Peyer's patch (tissue), 4 donors: ENCODE results near the gene B3GAT1.

Experiments used
- CTCF ChIP-seq, 6 experiments: fragments of 450-650 bp in 4 of 6; fragments of 200-600 bp in 2 of 6; sonication (generic) in 1 of 6; IDR thresholded peaks; one replicate each; pipeline ENCODE4 v1.5.1; 2017 to 2019; ENCODE audit warnings: antibody characterized with exemption in 6 of 6, mild to moderate bottlenecking in 3 of 6, moderate library complexity in 1 of 6
- POLR2A ChIP-seq, 2 donors: fragments of 450-650 bp; IDR thresholded peaks; one replicate each; pipeline ENCODE4 v1.5.1; 2017; ENCODE audit warnings: antibody characterized with exemption in 2 of 2, mild to moderate bottlenecking in 2 of 2, moderate library complexity in 2 of 2

- TF ChIP-seq CTCF (IDR thresholded peaks at IDR 0.05) (no peak), POLR2A (IDR thresholded peaks at IDR 0.05) (no peak)
Measured at GRCh38 chr11:134358856-134359490, 53.1 kb downstream of the B3GAT1 start.
